Omental fat pad (tissue), 4 donors: ENCODE results near the gene BSN. TPM values are rescaled to one million over a fixed set of nuclear protein-coding genes. Genes with fewer than 3 reads are reported as not detected.

ENCODE experiments used
- ATAC-seq: fragments of 150-250 bp; one replicate; pipeline ENCODE4 v1.9.1; 2016; ENCODE audit warnings: mild to moderate bottlenecking, moderate library complexity; ENCODE audit not compliant: low FRiP score
- DNase-seq: peaks from one replicate; pipeline ENCODE4 v3.0.0-alpha.2; 2019; ENCODE audit warnings: low spot score
- total RNA-seq, 4 donors: library from RNA; depleted of rRNA; stranded (reverse); fragments of >200 nt; gene quantifications; one replicate each; pipeline ENCODE4 v1.1.0, GENCODE V29; 2016
- TF ChIP-seq, protein P1 (sequence below), 3 donors: fragments of 450-650 bp; IDR thresholded peaks; one replicate each; pipeline ENCODE4 v1.5.1; 2016 to 2017; ENCODE audit warnings: antibody characterized with exemption in 3 of 3, mild to moderate bottlenecking in 3 of 3, moderate library complexity in 2 of 3

Gene BSN
- total RNA-seq, 4 donors from 2014 or later: 0.09 to 0.63 (median 0.37) TPM

GRCh38 chr3:49554633-49555265 is 472 bp downstream of the BSN start:
- ATAC-seq (peak; percentile 96), DNase-seq (no peak)
- TF ChIP-seq, protein P1, sequence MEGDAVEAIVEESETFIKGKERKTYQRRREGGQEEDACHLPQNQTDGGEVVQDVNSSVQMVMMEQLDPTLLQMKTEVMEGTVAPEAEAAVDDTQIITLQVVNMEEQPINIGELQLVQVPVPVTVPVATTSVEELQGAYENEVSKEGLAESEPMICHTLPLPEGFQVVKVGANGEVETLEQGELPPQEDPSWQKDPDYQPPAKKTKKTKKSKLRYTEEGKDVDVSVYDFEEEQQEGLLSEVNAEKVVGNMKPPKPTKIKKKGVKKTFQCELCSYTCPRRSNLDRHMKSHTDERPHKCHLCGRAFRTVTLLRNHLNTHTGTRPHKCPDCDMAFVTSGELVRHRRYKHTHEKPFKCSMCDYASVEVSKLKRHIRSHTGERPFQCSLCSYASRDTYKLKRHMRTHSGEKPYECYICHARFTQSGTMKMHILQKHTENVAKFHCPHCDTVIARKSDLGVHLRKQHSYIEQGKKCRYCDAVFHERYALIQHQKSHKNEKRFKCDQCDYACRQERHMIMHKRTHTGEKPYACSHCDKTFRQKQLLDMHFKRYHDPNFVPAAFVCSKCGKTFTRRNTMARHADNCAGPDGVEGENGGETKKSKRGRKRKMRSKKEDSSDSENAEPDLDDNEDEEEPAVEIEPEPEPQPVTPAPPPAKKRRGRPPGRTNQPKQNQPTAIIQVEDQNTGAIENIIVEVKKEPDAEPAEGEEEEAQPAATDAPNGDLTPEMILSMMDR (IDR thresholded peaks at IDR 0.05): no peak

GRCh38 chr3:49556500-49557275 is 2.4 kb downstream of the BSN start:
- TF ChIP-seq, protein P1 (IDR thresholded peaks at IDR 0.05): no peak
- ATAC-seq: no peak

DNA sequence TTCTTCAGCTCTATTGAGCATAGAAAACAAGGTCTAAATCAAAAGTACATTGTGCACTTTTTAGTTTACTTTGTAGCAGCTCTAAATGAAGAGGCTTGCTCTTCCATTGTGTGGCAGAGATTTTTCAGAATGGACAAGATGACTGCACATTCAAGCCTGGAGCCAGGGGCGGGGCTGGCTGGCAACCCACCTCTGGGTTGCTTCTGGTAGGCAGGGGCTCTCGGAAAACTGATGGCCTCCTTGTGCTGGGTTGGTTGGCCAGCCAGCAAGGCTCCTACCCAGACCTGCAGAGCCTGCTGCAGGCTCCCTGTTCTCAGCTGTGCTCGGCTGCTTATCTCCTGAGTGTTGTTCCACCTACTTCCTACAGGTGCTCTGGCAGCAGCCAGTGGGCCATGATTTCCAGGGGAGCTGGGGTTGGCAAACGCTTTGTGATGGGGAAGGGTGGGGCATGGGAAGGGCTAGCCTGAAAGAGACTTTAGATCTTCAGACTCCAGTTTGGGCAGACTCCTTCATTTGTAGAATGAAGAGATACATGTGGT is 8.8 kb downstream of the BSN start:
- TF ChIP-seq, protein P1 (IDR thresholded peaks at IDR 0.05): no peak
- no peak for ATAC-seq
- no peak for DNase-seq

More at GRCh38 chr3:49556500-49557275, 2.4 kb downstream of the BSN start:
- no peak for DNase-seq

- DNase-seq (no peak), ATAC-seq (no peak)
- TF ChIP-seq, protein P1 (IDR thresholded peaks at IDR 0.05): no peak
Measured at GRCh38 chr3:49563766-49564165, 9.5 kb downstream of the BSN start.

DNA sequence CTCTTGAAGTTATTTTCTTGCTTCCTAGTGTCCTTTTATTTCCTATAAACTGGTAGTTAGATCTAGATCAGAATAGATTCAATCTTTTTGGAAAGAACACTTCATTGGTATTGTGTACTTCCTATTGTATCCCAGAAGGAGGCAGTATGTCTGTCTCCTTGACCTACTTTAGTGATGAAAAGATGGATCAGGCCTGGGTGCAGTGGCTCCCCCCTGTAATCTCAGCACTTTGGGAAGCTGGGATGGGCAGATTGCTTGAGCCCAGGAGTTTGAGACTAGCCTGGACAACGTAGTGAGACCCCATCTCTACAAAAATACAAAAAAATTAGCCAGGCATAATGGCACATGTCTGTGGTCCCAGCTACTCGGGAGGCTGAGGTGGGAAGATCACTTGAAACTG is 12.0 kb downstream of the BSN start:
- DNase-seq (no peak), ATAC-seq (no peak)
- TF ChIP-seq, protein P1 (IDR thresholded peaks at IDR 0.05): no peak

DNA sequence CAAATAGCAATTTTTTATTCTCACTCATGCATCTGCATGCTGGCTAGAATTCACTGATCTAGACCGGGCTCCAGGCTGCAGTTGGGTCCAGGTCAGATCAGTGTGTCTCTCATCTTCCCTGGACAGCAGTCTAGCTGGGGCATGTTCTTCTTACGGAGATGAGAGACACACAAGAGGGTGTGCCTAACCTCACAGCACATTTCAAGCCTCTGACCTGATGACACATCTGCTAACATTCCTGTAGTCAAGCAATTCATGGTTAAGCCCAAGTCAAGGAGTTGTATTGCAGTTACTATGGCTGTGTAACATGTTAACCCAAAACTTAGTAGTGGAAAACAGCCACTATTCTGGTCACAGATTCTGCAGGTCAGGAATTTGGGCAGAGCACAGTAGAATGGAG is 13.1 kb downstream of the BSN start:
- ATAC-seq (no peak), DNase-seq (no peak)
- TF ChIP-seq, protein P1 (IDR thresholded peaks at IDR 0.05): no peak
